K562 (cell line): Measurements from ENCODE around the gene TGDS. TPM values are rescaled to one million over a fixed set of nuclear protein-coding genes. Genes with fewer than 3 reads are reported as not detected.

Experiments used
- CSDE1 ChIP-seq, 2 experiments: fragments of 450-650 bp; IDR thresholded peaks; 2 replicates each; pipeline ENCODE4 v1.6.1; 2016; ENCODE audit warnings: mild to moderate bottlenecking in 1 of 2
- FOS ChIP-seq: IDR thresholded peaks from 3 replicates; pipeline ENCODE4 v1.6.1; 2011; ENCODE audit not compliant: insufficient read length; ENCODE audit errors: extremely low read depth
- GABPA ChIP-seq: fragments of 200-800 bp; sonication (Bioruptor generic); conservative IDR thresholded peaks from 2 replicates; pipeline ENCODE4 v1.6.1; 2016; ENCODE audit warnings: low read depth, missing genetic modification characterization, missing compliant biosample characterization
- GTF2E2 ChIP-seq: fragments of 200-800 bp; sonication (Bioruptor generic); IDR thresholded peaks from 2 replicates; pipeline ENCODE4 v1.6.1; 2016; ENCODE audit warnings: missing genetic modification characterization, missing compliant biosample characterization
- HSF4 ChIP-seq: fragments of 250-450 bp; sonication (Bioruptor Pico); IDR thresholded peaks from 2 replicates; pipeline ENCODE4 v2.1.2; 2022; ENCODE audit warnings: mild to moderate bottlenecking, moderate library complexity, borderline replicate concordance
- MAZ ChIP-seq, 2 experiments: fragments of 450-650 bp in 1 of 2; sonication (generic) in 1 of 2; formaldehyde crosslinking; IDR thresholded peaks in 1 of 2; conservative IDR thresholded peaks in 1 of 2; 2 replicates each; pipeline versions ENCODE4 v1.4.0 to v1.5.0; 2020; ENCODE audit warnings: mild to moderate bottlenecking in 1 of 2, missing genetic modification reagents in 1 of 2
- RAD51 ChIP-seq: fragments of 450-650 bp; IDR thresholded peaks from 2 replicates; pipeline ENCODE4 v1.7.1; 2016; ENCODE audit warnings: low read depth, mild to moderate bottlenecking, borderline replicate concordance
- RCOR1 ChIP-seq, 2 experiments: IDR thresholded peaks; 2 replicates each; pipeline ENCODE4 v1.6.1; 2012; ENCODE audit warnings: low read depth in 2 of 2, low read length in 2 of 2, borderline replicate concordance in 1 of 2, improper control_type of control experiment in 1 of 2
- TAF15 ChIP-seq: fragments of 200-400 bp; formaldehyde crosslinking; IDR thresholded peaks from 2 replicates; pipeline ENCODE4 v1.6.1; 2017; ENCODE audit warnings: mild to moderate bottlenecking, low read depth, low read length, moderate library complexity
- ZNF239 ChIP-seq: fragments of 250-450 bp; sonication (Bioruptor Pico); IDR thresholded peaks from 2 replicates; pipeline ENCODE4 v1.4.0; 2020; ENCODE audit warnings: mild to moderate bottlenecking
- polyA plus RNA-seq, 8 experiments: library from polyadenylated mRNA; depleted of rRNA in 4 of 8; stranded (reverse) in 5 of 8; unstranded in 3 of 8; fragments of >200 nt; fragmentation: Nextera tagmentation in 2 of 8; fragmentation: Illumina TruSeq in 1 of 8; extraction: Ambion mirVana in 2 of 8; extraction: Trizol in 1 of 8; gene quantifications; 2 replicates each; pipeline versions ENCODE4 v1.2.1 to v1.2.3, GENCODE V29; 2011 to 2014; ENCODE audit warnings: inconsistent platforms in 1 of 8, missing spikeins in 1 of 8
- total RNA-seq, 7 experiments: library from RNA; depleted of rRNA in 6 of 7; stranded (reverse); fragments of >200 nt in 6 of 7; fragmentation: Illumina TruSeq in 2 of 7; extraction: Trizol in 2 of 7; gene quantifications; 2 replicates each; pipeline versions ENCODE4 v1.2.1 to v1.2.3, GENCODE V29; 2011 to 2021; ENCODE audit warnings: low replicate concordance in 1 of 7
- TF ChIP-seq, protein P1 (sequence below): fragments of 450-650 bp; IDR thresholded peaks from 2 replicates; pipeline ENCODE4 v1.6.1; 2016; ENCODE audit warnings: mild to moderate bottlenecking, moderate library complexity

Gene TGDS
- total and polyA plus RNA-seq, 9 of the 15 experiments (the other 6 are each of a cell fraction or from before 2014, with no cell fraction given): 9.9 to 43.7 (median 21.4) TPM

GRCh38 chr13:94595950-94596574 lies at the start of gene TGDS (continued):
- TF ChIP-seq, protein P1, sequence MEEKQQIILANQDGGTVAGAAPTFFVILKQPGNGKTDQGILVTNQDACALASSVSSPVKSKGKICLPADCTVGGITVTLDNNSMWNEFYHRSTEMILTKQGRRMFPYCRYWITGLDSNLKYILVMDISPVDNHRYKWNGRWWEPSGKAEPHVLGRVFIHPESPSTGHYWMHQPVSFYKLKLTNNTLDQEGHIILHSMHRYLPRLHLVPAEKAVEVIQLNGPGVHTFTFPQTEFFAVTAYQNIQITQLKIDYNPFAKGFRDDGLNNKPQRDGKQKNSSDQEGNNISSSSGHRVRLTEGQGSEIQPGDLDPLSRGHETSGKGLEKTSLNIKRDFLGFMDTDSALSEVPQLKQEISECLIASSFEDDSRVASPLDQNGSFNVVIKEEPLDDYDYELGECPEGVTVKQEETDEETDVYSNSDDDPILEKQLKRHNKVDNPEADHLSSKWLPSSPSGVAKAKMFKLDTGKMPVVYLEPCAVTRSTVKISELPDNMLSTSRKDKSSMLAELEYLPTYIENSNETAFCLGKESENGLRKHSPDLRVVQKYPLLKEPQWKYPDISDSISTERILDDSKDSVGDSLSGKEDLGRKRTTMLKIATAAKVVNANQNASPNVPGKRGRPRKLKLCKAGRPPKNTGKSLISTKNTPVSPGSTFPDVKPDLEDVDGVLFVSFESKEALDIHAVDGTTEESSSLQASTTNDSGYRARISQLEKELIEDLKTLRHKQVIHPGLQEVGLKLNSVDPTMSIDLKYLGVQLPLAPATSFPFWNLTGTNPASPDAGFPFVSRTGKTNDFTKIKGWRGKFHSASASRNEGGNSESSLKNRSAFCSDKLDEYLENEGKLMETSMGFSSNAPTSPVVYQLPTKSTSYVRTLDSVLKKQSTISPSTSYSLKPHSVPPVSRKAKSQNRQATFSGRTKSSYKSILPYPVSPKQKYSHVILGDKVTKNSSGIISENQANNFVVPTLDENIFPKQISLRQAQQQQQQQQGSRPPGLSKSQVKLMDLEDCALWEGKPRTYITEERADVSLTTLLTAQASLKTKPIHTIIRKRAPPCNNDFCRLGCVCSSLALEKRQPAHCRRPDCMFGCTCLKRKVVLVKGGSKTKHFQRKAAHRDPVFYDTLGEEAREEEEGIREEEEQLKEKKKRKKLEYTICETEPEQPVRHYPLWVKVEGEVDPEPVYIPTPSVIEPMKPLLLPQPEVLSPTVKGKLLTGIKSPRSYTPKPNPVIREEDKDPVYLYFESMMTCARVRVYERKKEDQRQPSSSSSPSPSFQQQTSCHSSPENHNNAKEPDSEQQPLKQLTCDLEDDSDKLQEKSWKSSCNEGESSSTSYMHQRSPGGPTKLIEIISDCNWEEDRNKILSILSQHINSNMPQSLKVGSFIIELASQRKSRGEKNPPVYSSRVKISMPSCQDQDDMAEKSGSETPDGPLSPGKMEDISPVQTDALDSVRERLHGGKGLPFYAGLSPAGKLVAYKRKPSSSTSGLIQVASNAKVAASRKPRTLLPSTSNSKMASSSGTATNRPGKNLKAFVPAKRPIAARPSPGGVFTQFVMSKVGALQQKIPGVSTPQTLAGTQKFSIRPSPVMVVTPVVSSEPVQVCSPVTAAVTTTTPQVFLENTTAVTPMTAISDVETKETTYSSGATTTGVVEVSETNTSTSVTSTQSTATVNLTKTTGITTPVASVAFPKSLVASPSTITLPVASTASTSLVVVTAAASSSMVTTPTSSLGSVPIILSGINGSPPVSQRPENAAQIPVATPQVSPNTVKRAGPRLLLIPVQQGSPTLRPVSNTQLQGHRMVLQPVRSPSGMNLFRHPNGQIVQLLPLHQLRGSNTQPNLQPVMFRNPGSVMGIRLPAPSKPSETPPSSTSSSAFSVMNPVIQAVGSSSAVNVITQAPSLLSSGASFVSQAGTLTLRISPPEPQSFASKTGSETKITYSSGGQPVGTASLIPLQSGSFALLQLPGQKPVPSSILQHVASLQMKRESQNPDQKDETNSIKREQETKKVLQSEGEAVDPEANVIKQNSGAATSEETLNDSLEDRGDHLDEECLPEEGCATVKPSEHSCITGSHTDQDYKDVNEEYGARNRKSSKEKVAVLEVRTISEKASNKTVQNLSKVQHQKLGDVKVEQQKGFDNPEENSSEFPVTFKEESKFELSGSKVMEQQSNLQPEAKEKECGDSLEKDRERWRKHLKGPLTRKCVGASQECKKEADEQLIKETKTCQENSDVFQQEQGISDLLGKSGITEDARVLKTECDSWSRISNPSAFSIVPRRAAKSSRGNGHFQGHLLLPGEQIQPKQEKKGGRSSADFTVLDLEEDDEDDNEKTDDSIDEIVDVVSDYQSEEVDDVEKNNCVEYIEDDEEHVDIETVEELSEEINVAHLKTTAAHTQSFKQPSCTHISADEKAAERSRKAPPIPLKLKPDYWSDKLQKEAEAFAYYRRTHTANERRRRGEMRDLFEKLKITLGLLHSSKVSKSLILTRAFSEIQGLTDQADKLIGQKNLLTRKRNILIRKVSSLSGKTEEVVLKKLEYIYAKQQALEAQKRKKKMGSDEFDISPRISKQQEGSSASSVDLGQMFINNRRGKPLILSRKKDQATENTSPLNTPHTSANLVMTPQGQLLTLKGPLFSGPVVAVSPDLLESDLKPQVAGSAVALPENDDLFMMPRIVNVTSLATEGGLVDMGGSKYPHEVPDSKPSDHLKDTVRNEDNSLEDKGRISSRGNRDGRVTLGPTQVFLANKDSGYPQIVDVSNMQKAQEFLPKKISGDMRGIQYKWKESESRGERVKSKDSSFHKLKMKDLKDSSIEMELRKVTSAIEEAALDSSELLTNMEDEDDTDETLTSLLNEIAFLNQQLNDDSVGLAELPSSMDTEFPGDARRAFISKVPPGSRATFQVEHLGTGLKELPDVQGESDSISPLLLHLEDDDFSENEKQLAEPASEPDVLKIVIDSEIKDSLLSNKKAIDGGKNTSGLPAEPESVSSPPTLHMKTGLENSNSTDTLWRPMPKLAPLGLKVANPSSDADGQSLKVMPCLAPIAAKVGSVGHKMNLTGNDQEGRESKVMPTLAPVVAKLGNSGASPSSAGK: no peak
- TF ChIP-seq CSDE1 (IDR thresholded peaks at IDR 0.05) (no peak), MAZ (CRISPR knock-in tag; conservative IDR thresholded peaks at IDR 0.05 in 1 of 2, IDR thresholded peaks at IDR 0.05 in 1 of 2) (0 out of 4 replicates have a peak, but pooled peaks of 1 of the 2 experiments have one; percentile 20), RCOR1 (IDR thresholded peaks at IDR 0.05; ENCODE audit: borderline replicate concordance in 1 of 2, low read depth in 2 of 2, low read length in 2 of 2) (0 out of 4 replicates have a peak, but pooled peaks of 1 of the 2 experiments have one; percentile 16), ZNF239 (CRISPR knock-in tag) (no peak), GTF2E2 (tag) (peak; percentile 62; the same call in 1 of the 2 replicates), TAF15 (no peak), RAD51 (no peak), HSF4 (no peak), GABPA (tag) (peak; percentile 69), FOS (no peak)
